HL-60 (cell line): ENCODE results near the gene PPM1M.
A peak's percentile ranks its signal among the peaks of the same experiment; 100 is the strongest.

Experiments used
- DNase-seq, 2 experiments: peaks; one replicate each; pipeline ENCODE4 v3.0.0-alpha.2; 2010 to 2020; ENCODE audit warnings: low read depth in 1 of 2, low spot score in 1 of 2
- H3K27ac ChIP-seq: fragments of 250-450 bp; sonication (Bioruptor Pico); replicated peaks from 2 replicates; pipeline ENCODE4 v1.5.1; 2020; ENCODE audit warnings: mild to moderate bottlenecking, moderate library complexity
- H3K27me3 ChIP-seq: fragments of 250-450 bp; sonication (Bioruptor Pico); 2 replicates; pipeline ENCODE4 v1.5.1; 2021; ENCODE audit warnings: mild to moderate bottlenecking, moderate library complexity; ENCODE audit not compliant: insufficient read depth, poor library complexity, severe bottlenecking
- H3K4me3 ChIP-seq: replicated peaks from 2 replicates; pipeline ENCODE4 v1.5.1; 2011; ENCODE audit warnings: mild to moderate bottlenecking, control low read depth, low read length; ENCODE audit not compliant: insufficient read depth
- CTCF ChIP-seq: IDR thresholded peaks from one replicate; pipeline ENCODE4 v1.5.1; 2011; ENCODE audit warnings: low read length, control low read depth, inconsistent platforms; ENCODE audit not compliant: insufficient read depth
- GABPA ChIP-seq: IDR thresholded peaks from 2 replicates; pipeline ENCODE4 v1.6.1; 2012; ENCODE audit warnings: low read depth
- POLR2AphosphoS5 ChIP-seq: IDR thresholded peaks from 2 replicates; pipeline ENCODE4 v1.6.1; 2012; ENCODE audit warnings: low read depth
- REST ChIP-seq: IDR thresholded peaks from 2 replicates; pipeline ENCODE4 v1.6.1; 2012; ENCODE audit warnings: low read depth; ENCODE audit not compliant: insufficient replicate concordance
- SPI1 ChIP-seq: IDR thresholded peaks from 2 replicates; pipeline ENCODE4 v1.6.1; 2012; ENCODE audit warnings: low read depth, mild to moderate bottlenecking, borderline replicate concordance

Gene PPM1M

GRCh38 chr3:52233108-52233591 lies 12.4 kb upstream of the PPM1M start:
- no peak overlapping the region for H3K27ac ChIP-seq

GRCh38 chr3:52233968-52234367 lies 11.6 kb upstream of the PPM1M start:
- TF ChIP-seq CTCF (no peak), POLR2AphosphoS5 (no peak), REST (no peak), GABPA (no peak), SPI1 (no peak)
- no peaks in the 10 kb centered on the region for H3K27me3 ChIP-seq
- H3K27ac ChIP-seq, result no peak overlapping the region
- no peak overlapping the region for H3K4me3 ChIP-seq
- DNase-seq, result no peak

More at GRCh38 chr3:52233108-52233591, 12.4 kb upstream of the PPM1M start:
- no peak for DNase-seq
- Histone ChIP-seq H3K27me3 (no peaks in the 10 kb centered on the region), H3K4me3 (no peak overlapping the region)
- TF ChIP-seq SPI1, result no peak
- no peak for TF ChIP-seq CTCF
- no peak for TF ChIP-seq POLR2AphosphoS5
- TF ChIP-seq REST, result no peak
- no peak for TF ChIP-seq GABPA

- no peak for TF ChIP-seq GABPA
- no peak overlapping the region for H3K27ac ChIP-seq
- no peaks in the 10 kb centered on the region for H3K27me3 ChIP-seq
- DNase-seq, result no peak
- H3K4me3 ChIP-seq, result no peak overlapping the region
Observed at GRCh38 chr3:52234516-52235447, 10.8 kb upstream of the PPM1M start.

- no peak overlapping the region for H3K4me3 ChIP-seq
- no peaks in the 10 kb centered on the region for H3K27me3 ChIP-seq
- no peak for DNase-seq
- no peak for TF ChIP-seq GABPA
- no peak for TF ChIP-seq CTCF
- TF ChIP-seq SPI1, result no peak
- no peak for TF ChIP-seq REST
- TF ChIP-seq POLR2AphosphoS5, result no peak
- H3K27ac ChIP-seq, result peak overlapping the region; percentile 95
Observed at GRCh38 chr3:52236424-52236886, 9.1 kb upstream of the PPM1M start.
